HepG2 (cell line): ENCODE data around the gene LIPC. TPM values are rescaled to one million over a fixed set of nuclear protein-coding genes. Genes with fewer than 3 reads are reported as not detected.

ENCODE experiments used
- ATAC-seq: fragments of 200-7000 bp; cut with Tn5 transposase; 3 replicates; pipeline ENCODE4 v1.9.1; 2020; ENCODE audit warnings: mild to moderate bottlenecking, moderate library complexity
- BruUV-seq: library from RNA; stranded (reverse); fragments of 400-500 nt; replicated peaks from 2 replicates; lab custom pipeline; 2021; lab: Mats Ljungman, UMichigan
- CTCF ChIA-PET: fragments of 300-600 bp; formaldehyde crosslinking; extraction: SDS; loops from one replicate; lab custom pipeline; 2021; ENCODE audit warnings: low total read pairs, inconsistent platforms, low intra/inter-chr PET ratio; lab: Yijun Ruan, JAX
- POLR2A ChIA-PET: fragments of 350-600 bp; sonication (Branson Sonifier 250); formaldehyde crosslinking; loops from one replicate; lab custom pipeline; 2020; ENCODE audit warnings: antibody characterized with exemption, inconsistent platforms; lab: Yijun Ruan, JAX
- DNase-seq: peaks from one replicate; pipeline ENCODE4 v3.0.0-alpha.2; 2015; ENCODE audit warnings: low spot score
- FAIRE-seq: peaks from 3 replicates; lab custom pipeline; 2011; peaks lifted over from hg19 to GRCh38; lab: Jason Lieb, UNC
- H2AFZ ChIP-seq: one replicate; pipeline ENCODE4 v1.6.1; 2011; ENCODE audit warnings: low read length, inconsistent platforms
- H3K27ac ChIP-seq: fragments of 300-600 bp; 3 replicates; pipeline ENCODE4 v1.8.0; 2011; ENCODE audit warnings: mixed run types, mild to moderate bottlenecking, mixed read lengths, low read length, inconsistent platforms; ENCODE audit not compliant: insufficient read depth; ENCODE audit errors: extremely low read length
- H3K27me3 ChIP-seq, 2 experiments: fragments of 200-600 bp in 1 of 2; 2 replicates in 1 of 2; 3 replicates in 1 of 2; pipeline versions ENCODE4 v1.6.0 to v1.8.0; 2011; ENCODE audit warnings: low read length in 2 of 2, mild to moderate bottlenecking in 2 of 2, moderate library complexity in 2 of 2, inconsistent platforms in 1 of 2; ENCODE audit not compliant: insufficient read depth in 2 of 2, control insufficient read depth in 1 of 2
- H3K36me3 ChIP-seq, 2 experiments: fragments of 200-600 bp in 1 of 2; replicated peaks in 1 of 2; 2 replicates in 1 of 2; 3 replicates in 1 of 2; pipeline versions ENCODE4 v1.5.1 to v1.8.0; 2011; ENCODE audit warnings: low read length in 2 of 2, inconsistent platforms in 1 of 2; ENCODE audit not compliant: insufficient read depth in 2 of 2, control insufficient read depth in 1 of 2
- H3K4me1 ChIP-seq: 2 replicates; pipeline ENCODE4 v1.5.1; 2012; ENCODE audit warnings: low read length, inconsistent platforms; ENCODE audit not compliant: insufficient read depth
- H3K4me2 ChIP-seq: 2 replicates; pipeline ENCODE4 v1.6.0; 2011; ENCODE audit warnings: low read depth, low read length, inconsistent platforms
- H3K4me3 ChIP-seq, 3 experiments: fragments of 200-600 bp in 1 of 3; sonication (generic), shearing (Covaris generic) in 1 of 3; replicated peaks in 1 of 3; 2 replicates each; pipeline ENCODE4 v1.5.1; 2011 to 2016; ENCODE audit warnings: low read length in 3 of 3, inconsistent platforms in 2 of 3, low read depth in 2 of 3, mild to moderate bottlenecking in 2 of 3, control low read depth in 1 of 3, mixed read lengths in 1 of 3; ENCODE audit not compliant: insufficient read depth in 1 of 3
- H3K79me2 ChIP-seq: one replicate; pipeline ENCODE4 v1.6.1; 2011; ENCODE audit warnings: low read length, inconsistent platforms; ENCODE audit not compliant: insufficient read depth
- H3K9ac ChIP-seq: 2 replicates; pipeline ENCODE4 v1.6.0; 2011; ENCODE audit warnings: mild to moderate bottlenecking, low read depth, low read length, inconsistent platforms; ENCODE audit not compliant: insufficient read depth
- H3K9me3 ChIP-seq: 2 replicates; pipeline ENCODE4 v1.5.1; 2012; ENCODE audit warnings: mild to moderate bottlenecking, low read length
- H4K20me1 ChIP-seq: 2 replicates; pipeline ENCODE4 v1.6.0; 2011; ENCODE audit warnings: inconsistent platforms, mild to moderate bottlenecking, low read length, moderate library complexity; ENCODE audit not compliant: insufficient read depth
- DNMT1 ChIP-seq: sonication (generic); formaldehyde crosslinking; IDR thresholded peaks from 2 replicates; pipeline ENCODE4 v1.5.1; 2020; ENCODE audit warnings: mild to moderate bottlenecking, missing genetic modification reagents
- ERF ChIP-seq: IDR thresholded peaks from 2 replicates; pipeline ENCODE4 v1.6.1; 2018; ENCODE audit warnings: missing biosample characterization, missing genetic modification reagents
- ESRRA ChIP-seq: sonication (generic); formaldehyde crosslinking; IDR thresholded peaks from 2 replicates; pipeline ENCODE4 v1.5.1; 2020; ENCODE audit warnings: mild to moderate bottlenecking, low read depth, missing genetic modification reagents
- FLYWCH1 ChIP-seq: sonication (generic); formaldehyde crosslinking; IDR thresholded peaks from 2 replicates; pipeline ENCODE4 v1.8.1; 2023; ENCODE audit warnings: mild to moderate bottlenecking, missing genetic modification reagents
- HDAC2 ChIP-seq: sonication (generic); formaldehyde crosslinking; IDR thresholded peaks from 2 replicates; pipeline ENCODE4 v1.4.0; 2020; ENCODE audit warnings: missing genetic modification reagents
- HNRNPL ChIP-seq: fragments of 200-400 bp; formaldehyde crosslinking; IDR thresholded peaks from 2 replicates; pipeline ENCODE4 v1.6.1; 2017; ENCODE audit warnings: mild to moderate bottlenecking, low read depth, low read length
- MTF1 ChIP-seq: sonication (generic); formaldehyde crosslinking; IDR thresholded peaks from 2 replicates; pipeline ENCODE4 v1.5.0; 2020; ENCODE audit warnings: missing genetic modification reagents
- NONO ChIP-seq, 2 experiments: fragments of 450-650 bp in 1 of 2; sonication (generic) in 1 of 2; formaldehyde crosslinking in 1 of 2; IDR thresholded peaks in 1 of 2; conservative IDR thresholded peaks in 1 of 2; 2 replicates each; pipeline versions ENCODE4 v1.6.1 to v1.8.0; 2017 to 2022; ENCODE audit warnings: mild to moderate bottlenecking in 1 of 2, missing genetic modification reagents in 1 of 2, moderate library complexity in 1 of 2
- PHF21A ChIP-seq: sonication (generic); formaldehyde crosslinking; IDR thresholded peaks from 2 replicates; pipeline ENCODE4 v1.5.0; 2020; ENCODE audit warnings: mild to moderate bottlenecking, missing genetic modification reagents
- SALL1 ChIP-seq: sonication (generic); formaldehyde crosslinking; IDR thresholded peaks from 2 replicates; pipeline ENCODE4 v1.8.0; 2022; ENCODE audit warnings: mild to moderate bottlenecking, missing genetic modification reagents
- SMARCC2 ChIP-seq: fragments of 450-650 bp; IDR thresholded peaks from 2 replicates; pipeline ENCODE4 v1.6.1; 2017; ENCODE audit warnings: antibody characterized with exemption, mild to moderate bottlenecking
- SPEN ChIP-seq: sonication (generic); formaldehyde crosslinking; IDR thresholded peaks from 2 replicates; pipeline ENCODE4 v1.5.1; 2020; ENCODE audit warnings: low read depth, mild to moderate bottlenecking, missing genetic modification reagents
- ZKSCAN8 ChIP-seq: IDR thresholded peaks from 2 replicates; pipeline ENCODE4 v1.6.1; 2016; ENCODE audit warnings: borderline replicate concordance, missing genetic modification reagents, missing compliant biosample characterization
- ZNF124 ChIP-seq: sonication (generic); formaldehyde crosslinking; IDR thresholded peaks from 2 replicates; pipeline ENCODE4 v1.4.0; 2020; ENCODE audit warnings: missing genetic modification reagents
- ZNF143 ChIP-seq: sonication (generic); formaldehyde crosslinking; IDR thresholded peaks from 2 replicates; pipeline ENCODE4 v1.4.0; 2020; ENCODE audit warnings: missing genetic modification reagents
- ZNF205 ChIP-seq: IDR thresholded peaks from 2 replicates; pipeline ENCODE4 v1.6.1; 2018; ENCODE audit warnings: missing biosample characterization, missing genetic modification reagents
- ZNF34 ChIP-seq: sonication (generic); formaldehyde crosslinking; IDR thresholded peaks from 2 replicates; pipeline ENCODE4 v1.4.0; 2020; ENCODE audit warnings: mild to moderate bottlenecking, missing genetic modification reagents, borderline replicate concordance
- ZNF629 ChIP-seq: sonication (generic); formaldehyde crosslinking; conservative IDR thresholded peaks from 2 replicates; pipeline ENCODE4 v1.5.0; 2020; ENCODE audit warnings: missing genetic modification reagents
- WGBS: methylation state at CpG from one replicate; pipeline ENCODE4 v1.1.6; 2017; ENCODE audit warnings: low lambda C conversion rate; 5-methylcytosine and 5-hydroxymethylcytosine counted together
- in situ Hi-C: cut with HindIII; loops from 2 replicates; pipeline ENCODE4 v1.10.0; 2017; ENCODE audit warnings: low pct_unique_long_range_greater_than_20kb; ENCODE audit not compliant: extremely low pct_ligation_motif_present
- intact Hi-C: fragments of 100-400 bp; cut with micrococcal nuclease; formaldehyde crosslinking; loops from one replicate; pipeline ENCODE4 v1.10.0; 2022; ENCODE audit not compliant: unreplicated experiment
- polyA plus RNA-seq, 8 experiments: library from polyadenylated mRNA; depleted of rRNA in 3 of 8; stranded (reverse) in 7 of 8; unstranded in 1 of 8; fragments of >200 nt; fragmentation: Illumina TruSeq in 4 of 8; extraction: Trizol in 4 of 8; gene quantifications; 2 replicates each; pipeline versions ENCODE4 v1.2.1 to v1.2.3, GENCODE V29; 2011 to 2016; ENCODE audit warnings: low read depth in 4 of 8, missing spikeins in 1 of 8, mixed read lengths in 1 of 8; ENCODE audit not compliant: insufficient read depth in 1 of 8
- total RNA-seq, 5 experiments: library from RNA; depleted of rRNA; stranded (reverse); fragments of >200 nt; fragmentation: Illumina TruSeq; extraction: Trizol; gene quantifications; 2 replicates each; pipeline ENCODE4 v1.2.3, GENCODE V29; 2016; ENCODE audit warnings: low read depth in 1 of 5
- TF ChIP-seq, protein P1 (sequence below): sonication (generic); formaldehyde crosslinking; IDR thresholded peaks from 2 replicates; pipeline ENCODE4 v1.5.0; 2020; ENCODE audit warnings: mild to moderate bottlenecking, missing genetic modification reagents, borderline replicate concordance
- TF ChIP-seq, protein P2 (sequence below), 2 experiments: sonication (generic) in 1 of 2; formaldehyde crosslinking in 1 of 2; IDR thresholded peaks; 2 replicates each; pipeline versions ENCODE4 v1.4.0 to v1.6.1; 2018 to 2020; ENCODE audit warnings: missing genetic modification reagents in 2 of 2, borderline replicate concordance in 1 of 2, low read depth in 1 of 2, mild to moderate bottlenecking in 1 of 2, missing biosample characterization in 1 of 2

LIPC gene
- total and polyA plus RNA-seq, 2 of the 13 experiments (the other 11 are each of a cell fraction or from before 2014, with no cell fraction given), result 26.0 to 38.0 TPM

DNA sequence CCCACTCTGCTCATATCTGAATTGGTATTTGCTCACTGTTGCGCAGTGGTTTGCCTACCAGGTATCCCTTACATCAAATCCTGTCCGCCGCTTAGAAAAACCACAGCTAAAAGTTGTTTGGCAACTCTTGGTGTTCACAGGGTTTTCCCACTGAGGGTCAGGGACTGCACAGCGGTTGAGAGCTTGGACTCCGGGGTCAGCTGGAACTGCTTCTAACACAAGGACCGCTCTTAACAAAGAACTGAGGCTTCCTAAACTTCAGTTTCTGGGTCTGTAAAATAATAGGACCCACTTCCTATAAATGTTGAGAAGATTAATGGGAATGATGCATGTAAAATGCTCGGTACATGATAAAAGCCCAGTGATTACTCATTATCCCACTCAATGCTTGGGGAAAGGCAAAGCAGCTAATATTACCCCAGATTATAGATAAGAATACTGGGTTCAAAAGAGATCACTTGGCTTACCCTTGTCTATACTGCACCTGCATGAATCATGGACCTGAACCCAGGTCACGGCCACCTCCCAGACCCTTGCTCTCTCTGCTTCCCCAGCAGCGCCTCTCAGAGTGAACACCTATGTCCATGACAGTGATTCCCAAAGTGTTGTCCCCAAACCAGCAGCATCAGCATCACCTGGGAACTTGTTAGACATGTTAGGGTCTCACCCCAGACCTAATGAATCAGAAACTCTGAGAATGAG, 36.1 kb downstream of the LIPC start:
- ATAC-seq (peak; percentile 83), DNase-seq (peak; percentile 94), FAIRE-seq (peak; percentile 90)
- peak overlapping the region; percentile 66 for H3K9ac ChIP-seq
- no peaks in the 10 kb centered on the region for H3K27me3 ChIP-seq
- H3K9me3 ChIP-seq, result no peaks in the 10 kb centered on the region
- peak overlapping the region; percentile 46 to 68 (median 55) for H3K4me3 ChIP-seq
- no peaks in the 10 kb centered on the region for H4K20me1 ChIP-seq
- peak overlapping the region; percentile 72 for H3K4me2 ChIP-seq
- intact Hi-C loops (loop anchor here (5.0 kb wide), 1 partner anchor 59 kb away; no protein-coding TSS in a partner anchor), in situ Hi-C loops (no loop called here)
- BruUV-seq, result TSS peak; percentile 74
- H3K4me1 ChIP-seq, result peaks cover 94% of the 10 kb centered on the region
- CTCF ChIA-PET, result no interaction called here
- 0% methylated on average over 9 of the region's 9 CpGs for WGBS
- H3K79me2 ChIP-seq, result no peaks in the 10 kb centered on the region
- peak overlapping the region; percentile 94 for H2AFZ ChIP-seq
- H3K27ac ChIP-seq, result peak overlapping the region; percentile 78
- POLR2A ChIA-PET, result interaction anchor here (0.9 to 5.7 kb wide), 19 partner anchors 9 to 397 kb away, joined by 3 to 93 read pairs (median 12); partner anchors contain the start of genes ADAM10, LIPC and MINDY2
- H3K36me3 ChIP-seq, result no peaks in the 10 kb centered on the region
- peak; percentile 70 for TF ChIP-seq SALL1 (CRISPR knock-in tag)
- no peak for TF ChIP-seq HNRNPL
- TF ChIP-seq ZNF629 (CRISPR knock-in tag), result 0 out of 2 replicates have a peak, but pooled peaks have one; percentile 13
- no peak for TF ChIP-seq SMARCC2
- no peak for TF ChIP-seq NONO (IDR thresholded peaks at IDR 0.05)
- peak; percentile 18; the same call in 1 of the 2 replicates for TF ChIP-seq NONO (CRISPR knock-in tag; conservative IDR thresholded peaks at IDR 0.05)
- TF ChIP-seq ZNF34 (CRISPR knock-in tag), result 0 out of 2 replicates have a peak, but pooled peaks have one; percentile 37
- peak; percentile 23; the same call in 1 of the 2 replicates for TF ChIP-seq HDAC2
- 0 out of 2 replicates have a peak, but pooled peaks have one; percentile 24 for TF ChIP-seq ZNF124
- TF ChIP-seq, protein P1, sequence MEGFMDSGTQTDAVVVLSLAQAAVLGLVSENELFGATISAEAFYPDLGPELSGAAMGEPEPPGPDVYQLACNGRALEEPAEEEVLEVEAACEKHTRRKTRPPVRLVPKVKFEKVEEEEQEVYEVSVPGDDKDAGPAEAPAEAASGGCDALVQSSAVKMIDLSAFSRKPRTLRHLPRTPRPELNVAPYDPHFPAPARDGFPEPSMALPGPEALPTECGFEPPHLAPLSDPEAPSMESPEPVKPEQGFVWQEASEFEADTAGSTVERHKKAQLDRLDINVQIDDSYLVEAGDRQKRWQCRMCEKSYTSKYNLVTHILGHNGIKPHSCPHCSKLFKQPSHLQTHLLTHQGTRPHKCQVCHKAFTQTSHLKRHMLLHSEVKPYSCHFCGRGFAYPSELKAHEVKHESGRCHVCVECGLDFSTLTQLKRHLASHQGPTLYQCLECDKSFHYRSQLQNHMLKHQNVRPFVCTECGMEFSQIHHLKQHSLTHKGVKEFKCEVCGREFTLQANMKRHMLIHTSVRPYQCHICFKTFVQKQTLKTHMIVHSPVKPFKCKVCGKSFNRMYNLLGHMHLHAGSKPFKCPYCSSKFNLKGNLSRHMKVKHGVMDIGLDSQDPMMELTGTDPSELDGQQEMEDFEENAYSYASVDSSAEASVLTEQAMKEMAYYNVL (CRISPR knock-in tag), result no peak
- TF ChIP-seq PHF21A, result 0 out of 2 replicates have a peak, but pooled peaks have one; percentile 30
- no peak for TF ChIP-seq ZNF143
- no peak for TF ChIP-seq DNMT1 (CRISPR knock-in tag)
- TF ChIP-seq ZNF205, result 0 out of 2 replicates have a peak, but pooled peaks have one; percentile 24
- TF ChIP-seq ERF (CRISPR knock-in tag), result no peak
- TF ChIP-seq MTF1 (CRISPR knock-in tag), result no peak
- 0 out of 2 replicates have a peak, but pooled peaks have one; percentile 23 for TF ChIP-seq ESRRA (CRISPR knock-in tag)
- no peak for TF ChIP-seq FLYWCH1
- TF ChIP-seq, protein P2, sequence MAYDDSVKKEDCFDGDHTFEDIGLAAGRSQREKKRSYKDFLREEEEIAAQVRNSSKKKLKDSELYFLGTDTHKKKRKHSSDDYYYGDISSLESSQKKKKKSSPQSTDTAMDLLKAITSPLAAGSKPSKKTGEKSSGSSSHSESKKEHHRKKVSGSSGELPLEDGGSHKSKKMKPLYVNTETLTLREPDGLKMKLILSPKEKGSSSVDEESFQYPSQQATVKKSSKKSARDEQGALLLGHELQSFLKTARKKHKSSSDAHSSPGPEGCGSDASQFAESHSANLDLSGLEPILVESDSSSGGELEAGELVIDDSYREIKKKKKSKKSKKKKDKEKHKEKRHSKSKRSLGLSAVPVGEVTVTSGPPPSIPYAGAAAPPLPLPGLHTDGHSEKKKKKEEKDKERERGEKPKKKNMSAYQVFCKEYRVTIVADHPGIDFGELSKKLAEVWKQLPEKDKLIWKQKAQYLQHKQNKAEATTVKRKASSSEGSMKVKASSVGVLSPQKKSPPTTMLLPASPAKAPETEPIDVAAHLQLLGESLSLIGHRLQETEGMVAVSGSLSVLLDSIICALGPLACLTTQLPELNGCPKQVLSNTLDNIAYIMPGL (CRISPR knock-in tag; IDR thresholded peaks at IDR 0.05; ENCODE audit: borderline replicate concordance in 1 of 2, low read depth in 1 of 2), result 0 out of 4 replicates have a peak, but pooled peaks of 1 of the 2 experiments have one; percentile 19
- TF ChIP-seq ZKSCAN8 (CRISPR knock-in tag), result no peak; the same call in 1 of the 2 replicates
- TF ChIP-seq SPEN, result peak; percentile 47; the same call in 1 of the 2 replicates
